HepG2 (cell line): ENCODE data around the gene NRG3. TPM values are rescaled to one million over a fixed set of nuclear protein-coding genes. Genes with fewer than 3 reads are reported as not detected.

ENCODE experiments used
- ATAC-seq: fragments of 200-7000 bp; cut with Tn5 transposase; 3 replicates; pipeline ENCODE4 v1.9.1; 2020; ENCODE audit warnings: mild to moderate bottlenecking, moderate library complexity
- BruUV-seq: library from RNA; stranded (reverse); fragments of 400-500 nt; replicated peaks from 2 replicates; lab custom pipeline; 2021; lab: Mats Ljungman, UMichigan
- CTCF ChIA-PET: fragments of 300-600 bp; formaldehyde crosslinking; extraction: SDS; loops from one replicate; lab custom pipeline; 2021; ENCODE audit warnings: low total read pairs, inconsistent platforms, low intra/inter-chr PET ratio; lab: Yijun Ruan, JAX
- POLR2A ChIA-PET: fragments of 350-600 bp; sonication (Branson Sonifier 250); formaldehyde crosslinking; loops from one replicate; lab custom pipeline; 2020; ENCODE audit warnings: antibody characterized with exemption, inconsistent platforms; lab: Yijun Ruan, JAX
- DNase-seq: peaks from one replicate; pipeline ENCODE4 v3.0.0-alpha.2; 2015; ENCODE audit warnings: low spot score
- FAIRE-seq: peaks from 3 replicates; lab custom pipeline; 2011; peaks lifted over from hg19 to GRCh38; lab: Jason Lieb, UNC
- H2AFZ ChIP-seq: one replicate; pipeline ENCODE4 v1.6.1; 2011; ENCODE audit warnings: low read length, inconsistent platforms
- H3K27ac ChIP-seq: fragments of 300-600 bp; 3 replicates; pipeline ENCODE4 v1.8.0; 2011; ENCODE audit warnings: mixed run types, mild to moderate bottlenecking, mixed read lengths, low read length, inconsistent platforms; ENCODE audit not compliant: insufficient read depth; ENCODE audit errors: extremely low read length
- H3K27me3 ChIP-seq, 2 experiments: fragments of 200-600 bp in 1 of 2; 2 replicates in 1 of 2; 3 replicates in 1 of 2; pipeline versions ENCODE4 v1.6.0 to v1.8.0; 2011; ENCODE audit warnings: low read length in 2 of 2, mild to moderate bottlenecking in 2 of 2, moderate library complexity in 2 of 2, inconsistent platforms in 1 of 2; ENCODE audit not compliant: insufficient read depth in 2 of 2, control insufficient read depth in 1 of 2
- H3K36me3 ChIP-seq, 2 experiments: fragments of 200-600 bp in 1 of 2; replicated peaks in 1 of 2; 2 replicates in 1 of 2; 3 replicates in 1 of 2; pipeline versions ENCODE4 v1.5.1 to v1.8.0; 2011; ENCODE audit warnings: low read length in 2 of 2, inconsistent platforms in 1 of 2; ENCODE audit not compliant: insufficient read depth in 2 of 2, control insufficient read depth in 1 of 2
- H3K4me1 ChIP-seq: 2 replicates; pipeline ENCODE4 v1.5.1; 2012; ENCODE audit warnings: low read length, inconsistent platforms; ENCODE audit not compliant: insufficient read depth
- H3K4me2 ChIP-seq: 2 replicates; pipeline ENCODE4 v1.6.0; 2011; ENCODE audit warnings: low read depth, low read length, inconsistent platforms
- H3K4me3 ChIP-seq, 3 experiments: fragments of 200-600 bp in 1 of 3; sonication (generic), shearing (Covaris generic) in 1 of 3; replicated peaks in 1 of 3; 2 replicates each; pipeline ENCODE4 v1.5.1; 2011 to 2016; ENCODE audit warnings: low read length in 3 of 3, inconsistent platforms in 2 of 3, low read depth in 2 of 3, mild to moderate bottlenecking in 2 of 3, control low read depth in 1 of 3, mixed read lengths in 1 of 3; ENCODE audit not compliant: insufficient read depth in 1 of 3
- H3K79me2 ChIP-seq: one replicate; pipeline ENCODE4 v1.6.1; 2011; ENCODE audit warnings: low read length, inconsistent platforms; ENCODE audit not compliant: insufficient read depth
- H3K9ac ChIP-seq: 2 replicates; pipeline ENCODE4 v1.6.0; 2011; ENCODE audit warnings: mild to moderate bottlenecking, low read depth, low read length, inconsistent platforms; ENCODE audit not compliant: insufficient read depth
- H3K9me3 ChIP-seq: 2 replicates; pipeline ENCODE4 v1.5.1; 2012; ENCODE audit warnings: mild to moderate bottlenecking, low read length
- H4K20me1 ChIP-seq: 2 replicates; pipeline ENCODE4 v1.6.0; 2011; ENCODE audit warnings: inconsistent platforms, mild to moderate bottlenecking, low read length, moderate library complexity; ENCODE audit not compliant: insufficient read depth
- CBX1 ChIP-seq: IDR thresholded peaks from one replicate; pipeline ENCODE4 v1.6.1; 2016; ENCODE audit warnings: antibody characterized with exemption, low read depth
- HIVEP1 ChIP-seq: sonication (generic); formaldehyde crosslinking; IDR thresholded peaks from 2 replicates; pipeline ENCODE4 v1.4.0; 2020; ENCODE audit warnings: mild to moderate bottlenecking, missing genetic modification reagents
- HNRNPLL ChIP-seq: fragments of 200-400 bp; formaldehyde crosslinking; IDR thresholded peaks from 2 replicates; pipeline ENCODE4 v1.6.1; 2017; ENCODE audit warnings: mild to moderate bottlenecking, low read depth, low read length; ENCODE audit not compliant: poor library complexity, severe bottlenecking
- IKZF4 ChIP-seq: sonication (generic); formaldehyde crosslinking; IDR thresholded peaks from 2 replicates; pipeline ENCODE4 v1.5.1; 2020; ENCODE audit warnings: borderline replicate concordance, mild to moderate bottlenecking, low read depth, missing genetic modification reagents; ENCODE audit errors: not compliant biosample characterization
- KDM2A ChIP-seq: sonication (generic); formaldehyde crosslinking; IDR thresholded peaks from 2 replicates; pipeline ENCODE4 v1.4.0; 2020; ENCODE audit warnings: low read depth, missing genetic modification reagents, borderline replicate concordance
- MEIS2 ChIP-seq: sonication (generic); formaldehyde crosslinking; IDR thresholded peaks from 2 replicates; pipeline ENCODE4 v1.9.0; 2021; ENCODE audit warnings: mild to moderate bottlenecking, missing genetic modification reagents
- MIER3 ChIP-seq: IDR thresholded peaks from 2 replicates; pipeline ENCODE4 v1.6.1; 2016; ENCODE audit warnings: missing compliant biosample characterization, borderline replicate concordance
- MTF2 ChIP-seq: sonication (generic); formaldehyde crosslinking; IDR thresholded peaks from 2 replicates; pipeline ENCODE4 v1.5.0; 2020; ENCODE audit warnings: missing genetic modification reagents, borderline replicate concordance
- NFYC ChIP-seq: IDR thresholded peaks from 2 replicates; pipeline ENCODE4 v1.6.1; 2016; ENCODE audit warnings: missing genetic modification reagents, missing compliant biosample characterization
- TSC22D2 ChIP-seq: sonication (generic); formaldehyde crosslinking; IDR thresholded peaks from 2 replicates; pipeline ENCODE4 v1.5.1; 2020; ENCODE audit warnings: missing genetic modification reagents, mild to moderate bottlenecking, borderline replicate concordance
- ZNF253 ChIP-seq: sonication (generic); formaldehyde crosslinking; IDR thresholded peaks from 2 replicates; pipeline ENCODE4 v1.8.0; 2022; ENCODE audit warnings: mild to moderate bottlenecking, missing genetic modification reagents, borderline replicate concordance
- ZNF562 ChIP-seq: sonication (generic); formaldehyde crosslinking; IDR thresholded peaks from 2 replicates; pipeline ENCODE4 v1.8.0; 2022; ENCODE audit warnings: missing genetic modification reagents, borderline replicate concordance
- ZNF567 ChIP-seq: sonication (generic); formaldehyde crosslinking; IDR thresholded peaks from 2 replicates; pipeline ENCODE4 v1.8.1; 2023; ENCODE audit warnings: mild to moderate bottlenecking, missing genetic modification reagents, borderline replicate concordance
- ZNF570 ChIP-seq: sonication (generic); formaldehyde crosslinking; IDR thresholded peaks from 2 replicates; pipeline ENCODE4 v1.4.0; 2020; ENCODE audit warnings: mild to moderate bottlenecking, missing genetic modification reagents, borderline replicate concordance
- WGBS: methylation state at CpG from one replicate; pipeline ENCODE4 v1.1.6; 2017; ENCODE audit warnings: low lambda C conversion rate; 5-methylcytosine and 5-hydroxymethylcytosine counted together
- in situ Hi-C: cut with HindIII; loops from 2 replicates; pipeline ENCODE4 v1.10.0; 2017; ENCODE audit warnings: low pct_unique_long_range_greater_than_20kb; ENCODE audit not compliant: extremely low pct_ligation_motif_present
- intact Hi-C: fragments of 100-400 bp; cut with micrococcal nuclease; formaldehyde crosslinking; loops from one replicate; pipeline ENCODE4 v1.10.0; 2022; ENCODE audit not compliant: unreplicated experiment
- polyA plus RNA-seq, 8 experiments: library from polyadenylated mRNA; depleted of rRNA in 3 of 8; stranded (reverse) in 7 of 8; unstranded in 1 of 8; fragments of >200 nt; fragmentation: Illumina TruSeq in 4 of 8; extraction: Trizol in 4 of 8; gene quantifications; 2 replicates each; pipeline versions ENCODE4 v1.2.1 to v1.2.3, GENCODE V29; 2011 to 2016; ENCODE audit warnings: low read depth in 4 of 8, missing spikeins in 1 of 8, mixed read lengths in 1 of 8; ENCODE audit not compliant: insufficient read depth in 1 of 8
- total RNA-seq, 5 experiments: library from RNA; depleted of rRNA; stranded (reverse); fragments of >200 nt; fragmentation: Illumina TruSeq; extraction: Trizol; gene quantifications; 2 replicates each; pipeline ENCODE4 v1.2.3, GENCODE V29; 2016; ENCODE audit warnings: low read depth in 1 of 5
- TF ChIP-seq, protein P1 (sequence below): sonication (generic); formaldehyde crosslinking; IDR thresholded peaks from 2 replicates; pipeline ENCODE4 v1.8.0; 2022; ENCODE audit warnings: missing genetic modification reagents, low read depth, mild to moderate bottlenecking, borderline replicate concordance

Gene NRG3
- total and polyA plus RNA-seq, 2 of the 13 experiments (the other 11 are each of a cell fraction or from before 2014, with no cell fraction given): not detected

DNA sequence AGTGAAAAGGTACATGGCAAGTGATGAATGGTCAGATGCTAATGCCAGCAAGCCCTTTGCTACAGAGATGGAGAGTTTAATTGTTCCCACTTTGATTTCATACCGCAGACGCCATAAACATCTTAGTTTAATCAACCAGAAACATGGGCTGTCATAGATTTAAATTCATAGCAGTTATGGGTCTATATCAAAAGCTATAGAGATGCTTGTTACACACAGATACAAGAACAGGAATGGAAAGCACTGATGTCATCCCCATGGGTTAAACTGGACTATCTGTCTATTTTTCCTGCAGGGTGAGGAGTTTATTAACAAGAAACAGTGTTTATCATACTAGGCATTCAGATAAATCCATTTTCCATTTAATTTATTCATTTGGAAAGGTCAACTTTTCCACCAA, 409.2 kb downstream of the NRG3 start:
- H3K36me3 ChIP-seq: no peaks in the 10 kb centered on the region
- CTCF ChIA-PET: no interaction called here
- in situ Hi-C loops (no loop called here), intact Hi-C loops (no loop called here)
- FAIRE-seq (no peak), DNase-seq (no peak), ATAC-seq (no peak)
- TF ChIP-seq NFYC (CRISPR knock-in tag) (no peak), MEIS2 (CRISPR knock-in tag) (no peak), IKZF4 (no peak)
- peaks cover 90% of the 10 kb centered on the region for H3K9me3 ChIP-seq
- no peak overlapping the region for H3K4me2 ChIP-seq
- no peaks in the 10 kb centered on the region for H3K79me2 ChIP-seq
- POLR2A ChIA-PET: no interaction called here
- 29% methylated on average over 2 of the region's 2 CpGs for WGBS
- no peaks in the 10 kb centered on the region for H3K4me1 ChIP-seq
- H3K4me3 ChIP-seq: no peak overlapping the region
- no peaks in the 10 kb centered on the region for H4K20me1 ChIP-seq
- H2AFZ ChIP-seq: no peak overlapping the region
- H3K9ac ChIP-seq: no peak overlapping the region
- BruUV-seq: no TSS peak
- H3K27me3 ChIP-seq: no peaks in the 10 kb centered on the region
- H3K27ac ChIP-seq: no peak overlapping the region

DNA sequence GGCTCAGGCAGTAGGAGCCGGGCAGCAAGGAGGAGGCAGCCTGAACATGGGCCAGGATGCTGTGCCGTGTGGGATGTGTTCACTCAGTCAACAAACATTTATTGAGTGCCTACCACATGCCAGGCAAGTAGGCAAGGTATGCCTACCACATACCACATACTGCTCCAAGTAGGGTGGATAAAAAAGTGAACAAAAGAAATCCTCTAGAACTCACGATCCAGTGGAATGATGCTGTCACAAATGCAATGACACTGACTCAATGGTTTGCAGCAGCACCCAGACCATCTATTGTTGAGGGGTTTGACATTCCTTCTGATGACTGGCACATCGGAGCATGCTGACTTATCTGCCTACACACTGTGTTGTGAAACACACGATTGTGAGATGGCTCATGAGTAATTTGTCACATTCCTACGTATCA, 413.5 kb downstream of the NRG3 start:
- no peaks in the 10 kb centered on the region for H4K20me1 ChIP-seq
- H2AFZ ChIP-seq: no peak overlapping the region
- in situ Hi-C loops (no loop called here), intact Hi-C loops (no loop called here)
- WGBS: 8% methylated on average over 5 of the region's 6 CpGs
- H3K4me2 ChIP-seq: no peak overlapping the region
- BruUV-seq: no TSS peak
- no peaks in the 10 kb centered on the region for H3K4me1 ChIP-seq
- no peak for DNase-seq
- ChIA-PET POLR2A (no interaction called here), CTCF (no interaction called here)
- H3K9me3 ChIP-seq: peaks cover 88% of the 10 kb centered on the region
- FAIRE-seq: no peak
- no peaks in the 10 kb centered on the region for H3K79me2 ChIP-seq
- H3K27me3 ChIP-seq: no peaks in the 10 kb centered on the region
- H3K36me3 ChIP-seq: no peaks in the 10 kb centered on the region
- no peak overlapping the region for H3K27ac ChIP-seq
- no peak overlapping the region for H3K4me3 ChIP-seq
- no peak overlapping the region for H3K9ac ChIP-seq
- TF ChIP-seq, protein P1, sequence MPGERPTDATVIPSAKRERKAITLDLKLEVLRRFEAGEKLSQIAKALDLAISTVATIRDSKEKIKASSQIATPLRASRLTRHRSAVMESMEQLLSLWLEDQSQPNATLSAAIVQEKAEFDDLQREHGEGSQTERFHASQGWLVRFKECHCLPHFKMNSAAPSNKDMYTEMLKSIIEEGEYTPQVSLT (CRISPR knock-in tag): no peak
- TF ChIP-seq MIER3 (CRISPR knock-in tag) (no peak), ZNF570 (CRISPR knock-in tag) (no peak), CBX1 (no peak), ZNF567 (CRISPR knock-in tag) (no peak), HIVEP1 (CRISPR knock-in tag) (no peak), HNRNPLL (no peak), ZNF253 (no peak), ZNF562 (CRISPR knock-in tag) (no peak), KDM2A (CRISPR knock-in tag) (no peak), TSC22D2 (no peak), MTF2 (CRISPR knock-in tag) (no peak)
- ATAC-seq: no peak
